HEK293 (cell line): ENCODE data around the gene TCF3.

Source experiments
- CTCF ChIA-PET: fragments of 350-600 bp; formaldehyde crosslinking; extraction: SDS; loops from one replicate; lab custom pipeline; 2021; ENCODE audit warnings: antibody characterized with exemption; lab: Yijun Ruan, JAX
- POLR2A ChIA-PET: fragments of 300-600 bp; formaldehyde crosslinking; extraction: SDS; loops from one replicate; lab custom pipeline; 2020; ENCODE audit warnings: antibody characterized with exemption, inconsistent platforms; lab: Yijun Ruan, JAX
- H3K27ac ChIP-seq: fragments of 200-500 bp; sonication (Bioruptor generic); 2 replicates; pipeline ENCODE4 v1.5.1; 2014; ENCODE audit warnings: low read depth, low read length, control low read depth, inconsistent platforms; ENCODE audit errors: extremely low read depth
- H3K36me3 ChIP-seq, 2 experiments: fragments of 200-500 bp in 1 of 2; sonication (Bioruptor generic) in 1 of 2; 1 replicate in 1 of 2; 2 replicates in 1 of 2; pipeline ENCODE4 v1.5.1; 2014 to 2017; ENCODE audit warnings: inconsistent platforms in 2 of 2, low read length in 2 of 2; ENCODE audit not compliant: control insufficient read depth in 2 of 2, insufficient read depth in 1 of 2
- H3K4me1 ChIP-seq: fragments of 200-500 bp; sonication (Bioruptor generic); 2 replicates; pipeline ENCODE4 v1.5.1; 2014; ENCODE audit warnings: mild to moderate bottlenecking, low read length, inconsistent platforms; ENCODE audit not compliant: control insufficient read depth, insufficient read depth
- H3K4me3 ChIP-seq: 2 replicates; pipeline ENCODE4 v1.5.1; 2011; ENCODE audit warnings: low read depth, mild to moderate bottlenecking, control low read depth, low read length, moderate library complexity
- H3K9me3 ChIP-seq: fragments of 200-500 bp; sonication (Bioruptor generic); 2 replicates; pipeline ENCODE4 v1.5.1; 2014; ENCODE audit warnings: low read depth, low read length, inconsistent platforms; ENCODE audit not compliant: control insufficient read depth, insufficient read depth
- GLI2 ChIP-seq: fragments of 450-650 bp; formaldehyde crosslinking; IDR thresholded peaks from 2 replicates; pipeline ENCODE4; 2017; ENCODE audit warnings: missing biosample characterization, missing genetic modification characterization, low read depth, borderline replicate concordance
- GLI4 ChIP-seq: fragments of 450-650 bp; formaldehyde crosslinking; IDR thresholded peaks from 2 replicates; pipeline ENCODE4 v1.5.1; 2016; ENCODE audit warnings: missing biosample characterization, missing genetic modification characterization
- GLIS1 ChIP-seq: fragments of 450-650 bp; formaldehyde crosslinking; IDR thresholded peaks from 2 replicates; pipeline ENCODE4 v1.5.1; 2016; ENCODE audit warnings: missing biosample characterization, missing genetic modification characterization
- HOXC10 ChIP-seq: sonication (generic); formaldehyde crosslinking; IDR thresholded peaks from 2 replicates; pipeline ENCODE4 v1.8.1; 2023; ENCODE audit warnings: mild to moderate bottlenecking, missing genetic modification reagents
- KLF17 ChIP-seq: fragments of 450-650 bp; formaldehyde crosslinking; IDR thresholded peaks from 2 replicates; pipeline ENCODE4 v1.5.1; 2016; ENCODE audit warnings: missing biosample characterization, missing genetic modification characterization
- MYNN ChIP-seq: fragments of 450-650 bp; formaldehyde crosslinking; IDR thresholded peaks from 2 replicates; pipeline ENCODE4 v1.5.1; 2016; ENCODE audit warnings: missing biosample characterization, missing genetic modification characterization, borderline replicate concordance
- WT1 ChIP-seq: fragments of 450-650 bp; formaldehyde crosslinking; IDR thresholded peaks from 2 replicates; pipeline ENCODE4 v1.5.1; 2016; ENCODE audit warnings: missing biosample characterization, missing genetic modification characterization
- ZNF18 ChIP-seq: fragments of 450-650 bp; formaldehyde crosslinking; IDR thresholded peaks from 2 replicates; pipeline ENCODE4 v1.5.1; 2016; ENCODE audit warnings: missing biosample characterization, missing genetic modification characterization
- ZNF211 ChIP-seq: fragments of 450-650 bp; formaldehyde crosslinking; IDR thresholded peaks from 2 replicates; pipeline ENCODE4 v1.5.1; 2016; ENCODE audit warnings: low read depth, missing biosample characterization, missing genetic modification characterization
- ZNF223 ChIP-seq: fragments of 450-650 bp; formaldehyde crosslinking; IDR thresholded peaks from 2 replicates; pipeline ENCODE4 v1.5.1; 2016; ENCODE audit warnings: missing biosample characterization, missing genetic modification characterization
- ZNF335 ChIP-seq: fragments of 450-650 bp; formaldehyde crosslinking; conservative IDR thresholded peaks from 2 replicates; pipeline ENCODE4 v1.5.1; 2016; ENCODE audit warnings: missing biosample characterization, missing genetic modification characterization
- ZNF37A ChIP-seq: fragments of 450-650 bp; IDR thresholded peaks from 2 replicates; pipeline ENCODE4 v1.5.1; 2018; ENCODE audit warnings: missing biosample characterization, missing genetic modification characterization
- ZNF580 ChIP-seq: fragments of 450-650 bp; formaldehyde crosslinking; IDR thresholded peaks from 2 replicates; pipeline ENCODE4 v1.5.1; 2016; ENCODE audit warnings: missing biosample characterization, missing genetic modification characterization
- ZNF610 ChIP-seq: fragments of 450-650 bp; formaldehyde crosslinking; IDR thresholded peaks from 2 replicates; pipeline ENCODE4 v1.5.1; 2016; ENCODE audit warnings: missing biosample characterization, missing genetic modification characterization, borderline replicate concordance
- ZNF623 ChIP-seq: fragments of 450-650 bp; formaldehyde crosslinking; IDR thresholded peaks from 2 replicates; pipeline ENCODE4 v1.5.1; 2016; ENCODE audit warnings: missing biosample characterization, missing genetic modification characterization
- ZNF629 ChIP-seq: fragments of 450-650 bp; formaldehyde crosslinking; IDR thresholded peaks from 2 replicates; pipeline ENCODE4 v1.5.1; 2017; ENCODE audit warnings: missing biosample characterization, missing genetic modification characterization
- ZNF830 ChIP-seq: fragments of 450-650 bp; IDR thresholded peaks from 2 replicates; pipeline ENCODE4 v1.5.0; 2018; ENCODE audit warnings: missing biosample characterization, missing genetic modification characterization, low read depth, mild to moderate bottlenecking, moderate library complexity
- ZNF837 ChIP-seq: fragments of 450-650 bp; formaldehyde crosslinking; IDR thresholded peaks from 2 replicates; pipeline ENCODE4 v1.5.1; 2016; ENCODE audit warnings: missing biosample characterization, missing genetic modification characterization
- TF ChIP-seq, protein P1 (sequence below): IDR thresholded peaks from 2 replicates; pipeline ENCODE4 v1.6.1; 2011; ENCODE audit warnings: mild to moderate bottlenecking, low read depth, low read length, borderline replicate concordance
- TF ChIP-seq, protein P2 (sequence below): fragments of 450-650 bp; formaldehyde crosslinking; IDR thresholded peaks from 2 replicates; pipeline ENCODE4 v1.5.1; 2017; ENCODE audit warnings: missing biosample characterization, missing genetic modification characterization
- TF ChIP-seq, protein P3 (sequence below): fragments of 450-650 bp; formaldehyde crosslinking; IDR thresholded peaks from 2 replicates; pipeline ENCODE4 v1.5.1; 2016; ENCODE audit warnings: missing biosample characterization, missing genetic modification characterization

Gene TCF3

GRCh38 chr19:1602091-1602707, 50.2 kb downstream of the TCF3 start:
- ChIA-PET POLR2A (interaction anchor here (2.3 kb wide), 1 partner anchor 9 kb away, joined by 6 read pairs; the partner anchor contains the start of gene MBD3), CTCF (interaction anchor here (0.6 to 0.7 kb wide), 3 partner anchors 165 to 278 kb away, joined by 3 read pairs; no protein-coding TSS in a partner anchor)
- H3K4me3 ChIP-seq, result no peak overlapping the region
- H3K36me3 ChIP-seq, result peaks cover 7 to 45% of the 10 kb centered on the region in 2 experiments; a peak in 2 of 3 replicates
- H3K9me3 ChIP-seq, result no peaks in the 10 kb centered on the region
- no peaks in the 10 kb centered on the region for H3K4me1 ChIP-seq
- no peak overlapping the region for H3K27ac ChIP-seq
- TF ChIP-seq KLF17 (tag by site-specific recombination) (no peak), GLIS1 (tag by site-specific recombination) (peak; percentile 16; the same call in 1 of the 2 replicates), MYNN (no peak), ZNF335 (peak; percentile 55), WT1 (tag by site-specific recombination) (no peak)
- TF ChIP-seq, protein P1, sequence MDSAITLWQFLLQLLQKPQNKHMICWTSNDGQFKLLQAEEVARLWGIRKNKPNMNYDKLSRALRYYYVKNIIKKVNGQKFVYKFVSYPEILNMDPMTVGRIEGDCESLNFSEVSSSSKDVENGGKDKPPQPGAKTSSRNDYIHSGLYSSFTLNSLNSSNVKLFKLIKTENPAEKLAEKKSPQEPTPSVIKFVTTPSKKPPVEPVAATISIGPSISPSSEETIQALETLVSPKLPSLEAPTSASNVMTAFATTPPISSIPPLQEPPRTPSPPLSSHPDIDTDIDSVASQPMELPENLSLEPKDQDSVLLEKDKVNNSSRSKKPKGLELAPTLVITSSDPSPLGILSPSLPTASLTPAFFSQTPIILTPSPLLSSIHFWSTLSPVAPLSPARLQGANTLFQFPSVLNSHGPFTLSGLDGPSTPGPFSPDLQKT, result no peak
- TF ChIP-seq, all 188 proteins: peak for 2

- ChIA-PET CTCF (interaction anchor here (0.6 to 0.8 kb wide), 3 partner anchors 194 to 277 kb away, joined by 3 read pairs; no protein-coding TSS in a partner anchor), POLR2A (interaction anchor here (0.7 to 2.3 kb wide), 2 partner anchors 9 to 31 kb away, joined by 6 read pairs; partner anchors contain the start of gene MBD3)
- Histone ChIP-seq H3K36me3 (peaks cover 13 to 51% of the 10 kb centered on the region in 2 experiments; a peak in 2 of 3 replicates), H3K9me3 (no peaks in the 10 kb centered on the region), H3K27ac (no peak overlapping the region), H3K4me1 (no peaks in the 10 kb centered on the region), H3K4me3 (no peak overlapping the region)
- TF ChIP-seq ZNF18 (tag by site-specific recombination) (peak; percentile 69; the same call in 1 of the 2 replicates), GLI2 (tag by site-specific recombination) (no peak)
- TF ChIP-seq, protein P2, sequence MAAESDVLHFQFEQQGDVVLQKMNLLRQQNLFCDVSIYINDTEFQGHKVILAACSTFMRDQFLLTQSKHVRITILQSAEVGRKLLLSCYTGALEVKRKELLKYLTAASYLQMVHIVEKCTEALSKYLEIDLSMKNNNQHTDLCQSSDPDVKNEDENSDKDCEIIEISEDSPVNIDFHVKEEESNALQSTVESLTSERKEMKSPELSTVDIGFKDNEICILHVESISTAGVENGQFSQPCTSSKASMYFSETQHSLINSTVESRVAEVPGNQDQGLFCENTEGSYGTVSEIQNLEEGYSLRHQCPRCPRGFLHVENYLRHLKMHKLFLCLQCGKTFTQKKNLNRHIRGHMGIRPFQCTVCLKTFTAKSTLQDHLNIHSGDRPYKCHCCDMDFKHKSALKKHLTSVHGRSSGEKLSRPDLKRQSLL (tag by site-specific recombination), result no peak
These were observed 50.8 kb downstream of the TCF3 start for GRCh38 chr19:1601613-1602064.

DNA sequence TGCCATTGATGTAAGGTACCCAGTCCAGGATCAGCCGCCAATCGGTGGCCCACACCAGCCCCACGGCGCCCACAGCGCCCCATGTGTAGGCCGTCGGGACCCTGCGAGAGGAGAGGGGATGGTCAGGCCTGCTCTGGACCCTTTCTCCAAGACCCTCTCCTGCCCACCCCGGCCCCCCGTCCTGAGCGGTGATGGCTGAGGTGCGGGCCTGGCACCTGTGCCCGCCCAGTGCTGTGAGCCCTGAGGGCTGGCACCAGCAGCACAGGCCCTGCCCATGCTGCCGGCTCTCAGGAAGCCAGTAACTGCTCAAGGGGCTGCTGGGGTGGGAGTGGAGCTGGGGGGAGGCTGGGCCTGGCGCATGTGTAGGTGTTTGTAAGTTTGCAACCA, 53.0 kb downstream of the TCF3 start:
- TF ChIP-seq ZNF223 (tag by site-specific recombination), result no peak
- no peak for TF ChIP-seq ZNF623 (tag by site-specific recombination)
- TF ChIP-seq ZNF610, result no peak
- no peak for TF ChIP-seq ZNF211 (tag by site-specific recombination)
- TF ChIP-seq ZNF837 (tag by site-specific recombination), result no peak
- no peak for TF ChIP-seq ZNF335
- no peak for TF ChIP-seq KLF17 (tag by site-specific recombination)
- no peak for TF ChIP-seq ZNF580 (tag by site-specific recombination)
- no peak for TF ChIP-seq GLI4 (tag by site-specific recombination)
- TF ChIP-seq ZNF629 (tag by site-specific recombination), result no peak
- no peak for TF ChIP-seq ZNF830
- TF ChIP-seq HOXC10 (CRISPR knock-in tag), result no peak
- TF ChIP-seq ZNF37A (tag by site-specific recombination), result no peak
- TF ChIP-seq, protein P3, sequence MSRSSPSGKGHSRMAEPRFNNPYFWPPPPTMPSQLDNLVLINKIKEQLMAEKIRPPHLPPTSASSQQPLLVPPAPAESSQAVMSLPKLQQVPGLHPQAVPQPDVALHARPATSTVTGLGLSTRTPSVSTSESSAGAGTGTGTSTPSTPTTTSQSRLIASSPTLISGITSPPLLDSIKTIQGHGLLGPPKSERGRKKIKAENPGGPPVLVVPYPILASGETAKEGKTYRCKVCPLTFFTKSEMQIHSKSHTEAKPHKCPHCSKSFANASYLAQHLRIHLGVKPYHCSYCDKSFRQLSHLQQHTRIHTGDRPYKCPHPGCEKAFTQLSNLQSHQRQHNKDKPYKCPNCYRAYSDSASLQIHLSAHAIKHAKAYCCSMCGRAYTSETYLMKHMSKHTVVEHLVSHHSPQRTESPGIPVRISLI (tag by site-specific recombination), result no peak
- TF ChIP-seq, all 188 proteins: peak for 0
- H3K9me3 ChIP-seq, result no peaks in the 10 kb centered on the region
- CTCF ChIA-PET, result no interaction called here
- H3K4me3 ChIP-seq, result no peak overlapping the region
- no peak overlapping the region for H3K27ac ChIP-seq
- peaks cover 20 to 63% of the 10 kb centered on the region in 2 experiments; a peak in 2 of 3 replicates for H3K36me3 ChIP-seq
- POLR2A ChIA-PET, result interaction anchor here (0.6 kb wide), 1 partner anchor 53 kb away, joined by 3 read pairs; no protein-coding TSS in a partner anchor
- H3K4me1 ChIP-seq, result no peaks in the 10 kb centered on the region
